Measurements from ENCODE around the gene SOS1.

- TF ChIP-seq POLR2A (IDR thresholded peaks at IDR 0.05) (no peak), CTCF (IDR thresholded peaks at IDR 0.05) (no peak)
These were observed 6.1 kb downstream of the SOS1 start for GRCh38 chr2:39114771-39115170.

All from ovary (tissue), 3 donors.